GM18519 (cell line): ENCODE data around the gene KISS1R.
"Not testable (repeated sequence)": the region's sequence is repeated elsewhere in the genome, so short reads cannot be mapped to it uniquely, and the experiment has no call there.

Experiments used
- ATAC-seq: cut with Tn5 transposase; IDR thresholded peaks from one replicate; pipeline ENCODE4 v1.9.1; 2021; ENCODE audit warnings: mild to moderate bottlenecking, moderate library complexity; ENCODE audit not compliant: unreplicated experiment, low FRiP score

Gene KISS1R

DNA sequence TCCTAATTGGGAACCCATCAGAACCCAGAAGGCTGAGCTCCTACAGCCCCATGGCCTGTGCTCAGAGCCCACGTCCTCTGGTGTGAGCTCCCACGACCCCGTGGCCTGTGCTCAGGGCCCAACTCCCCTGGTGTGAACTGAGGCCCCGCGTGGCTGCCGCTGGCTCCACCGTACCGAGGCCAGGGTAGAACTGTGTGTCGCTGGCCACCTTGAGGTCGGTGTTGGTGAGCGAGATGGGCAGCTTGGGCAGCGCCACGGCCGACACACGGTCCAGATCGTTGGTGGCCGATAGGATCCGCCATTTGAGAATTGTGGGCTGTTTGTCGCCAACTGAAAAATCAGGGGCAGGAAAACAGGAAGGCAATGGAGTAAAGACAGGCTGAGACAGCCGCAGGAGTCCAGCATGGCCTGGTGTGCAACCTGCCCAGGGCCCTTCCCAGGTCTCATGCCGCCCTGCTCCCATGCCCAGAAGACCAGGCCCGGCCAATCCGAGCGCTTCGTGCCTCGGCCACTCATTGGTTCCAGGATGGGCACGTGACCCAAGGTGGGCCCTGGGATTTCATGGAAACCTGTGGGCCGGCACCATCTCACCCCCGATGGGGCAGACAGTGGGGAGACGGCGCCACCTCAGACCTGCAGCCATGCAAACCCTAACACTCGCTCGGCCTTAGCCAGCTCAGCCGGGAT, 35.6 kb upstream of the KISS1R start:
- ATAC-seq, result no peak

DNA sequence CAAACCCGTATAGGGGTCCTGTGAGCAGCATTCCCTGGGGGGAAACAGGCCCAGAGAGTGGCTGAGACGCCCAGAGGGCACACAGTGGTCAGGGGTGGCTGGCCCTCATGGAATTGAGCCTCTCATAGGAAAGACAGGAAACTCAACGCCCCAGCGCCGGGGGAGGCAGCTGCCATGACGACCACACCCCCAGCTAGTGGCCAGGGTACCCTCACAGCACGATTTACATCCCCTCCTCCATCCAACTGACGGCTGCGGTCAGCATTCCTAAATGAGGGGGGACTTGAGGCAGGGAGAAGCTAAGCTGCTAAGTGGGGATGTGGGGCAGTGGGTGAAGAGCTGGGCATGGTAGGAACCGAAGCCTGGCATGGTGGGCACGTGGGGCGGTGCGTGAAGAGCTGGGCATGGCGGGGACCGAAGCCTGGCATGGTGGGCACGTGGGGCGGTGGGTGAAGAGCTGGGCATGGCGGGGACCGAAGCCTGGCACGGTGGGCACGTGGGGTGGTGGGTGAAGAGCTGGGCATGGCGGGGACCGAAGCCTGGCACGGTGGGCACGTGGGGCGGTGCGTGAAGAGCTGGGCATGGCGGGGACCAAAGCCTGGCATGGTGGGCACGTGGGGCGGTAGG, 34.1 kb upstream of the KISS1R start:
- ATAC-seq, result no peak

DNA sequence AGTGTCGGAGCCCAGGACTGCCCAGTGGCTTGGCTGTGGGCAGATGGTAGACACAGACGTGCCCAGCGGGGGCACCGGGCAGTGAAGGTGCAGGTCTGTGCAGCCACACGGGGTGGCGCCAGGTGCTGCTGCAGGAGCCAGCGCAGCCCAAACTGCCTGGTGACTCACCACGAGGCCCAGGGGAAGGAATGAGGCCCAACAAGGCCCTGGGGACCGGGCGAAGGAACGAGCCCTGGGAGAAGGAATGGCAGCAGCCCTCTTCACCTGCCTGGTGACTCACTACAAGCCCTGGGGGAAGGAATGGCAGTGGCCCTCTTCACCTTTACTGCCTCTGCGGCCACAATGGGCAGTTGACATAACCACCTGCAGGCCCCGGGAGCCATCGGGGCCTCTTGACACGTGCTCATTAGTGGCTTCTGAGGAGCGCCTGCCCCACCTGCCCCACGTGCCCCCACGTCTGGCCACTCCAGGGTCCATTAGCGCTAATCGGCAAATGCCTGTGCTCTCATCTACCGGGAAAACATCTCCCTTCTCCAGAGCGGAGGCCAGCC, 33.4 kb upstream of the KISS1R start:
- ATAC-seq, result no peak

DNA sequence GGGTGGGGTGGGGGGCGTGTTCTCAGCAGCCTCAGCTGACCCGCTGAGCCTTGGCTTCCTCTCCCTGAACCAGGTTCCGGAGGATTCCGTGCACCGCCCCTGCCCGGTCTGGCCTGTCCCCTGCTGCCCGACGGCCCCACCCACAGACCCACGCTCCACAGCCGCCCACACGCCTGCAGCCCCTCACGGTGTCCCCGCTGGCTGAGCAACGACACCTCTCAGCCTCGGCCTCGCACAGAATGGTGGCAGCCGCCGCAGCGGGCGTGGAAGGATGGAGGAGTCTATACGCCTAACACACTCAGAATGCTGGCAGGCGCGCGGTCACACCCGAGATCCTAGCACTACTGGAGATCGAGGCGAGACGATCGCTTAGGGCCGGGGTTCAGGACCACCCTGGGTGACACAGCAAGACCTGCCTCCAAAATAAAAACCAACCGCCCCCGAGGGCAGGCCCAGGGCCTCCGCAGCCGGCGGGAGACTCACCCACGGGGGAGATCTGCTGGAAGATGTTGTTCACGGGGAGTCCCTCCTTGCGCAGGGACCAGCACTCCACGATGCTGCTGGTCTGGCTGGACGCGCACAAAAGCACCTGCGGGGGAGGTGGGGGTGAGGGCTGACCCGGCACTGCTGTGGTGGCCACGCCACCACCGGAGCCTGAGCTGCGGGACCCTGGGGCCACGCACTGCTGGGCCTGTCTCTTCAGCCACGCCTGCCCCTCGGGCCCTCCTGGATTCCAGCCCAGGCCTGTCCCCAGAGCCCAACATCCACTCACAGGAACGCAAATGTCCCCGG, 32.5 kb upstream of the KISS1R start:
- ATAC-seq, result no peak

DNA sequence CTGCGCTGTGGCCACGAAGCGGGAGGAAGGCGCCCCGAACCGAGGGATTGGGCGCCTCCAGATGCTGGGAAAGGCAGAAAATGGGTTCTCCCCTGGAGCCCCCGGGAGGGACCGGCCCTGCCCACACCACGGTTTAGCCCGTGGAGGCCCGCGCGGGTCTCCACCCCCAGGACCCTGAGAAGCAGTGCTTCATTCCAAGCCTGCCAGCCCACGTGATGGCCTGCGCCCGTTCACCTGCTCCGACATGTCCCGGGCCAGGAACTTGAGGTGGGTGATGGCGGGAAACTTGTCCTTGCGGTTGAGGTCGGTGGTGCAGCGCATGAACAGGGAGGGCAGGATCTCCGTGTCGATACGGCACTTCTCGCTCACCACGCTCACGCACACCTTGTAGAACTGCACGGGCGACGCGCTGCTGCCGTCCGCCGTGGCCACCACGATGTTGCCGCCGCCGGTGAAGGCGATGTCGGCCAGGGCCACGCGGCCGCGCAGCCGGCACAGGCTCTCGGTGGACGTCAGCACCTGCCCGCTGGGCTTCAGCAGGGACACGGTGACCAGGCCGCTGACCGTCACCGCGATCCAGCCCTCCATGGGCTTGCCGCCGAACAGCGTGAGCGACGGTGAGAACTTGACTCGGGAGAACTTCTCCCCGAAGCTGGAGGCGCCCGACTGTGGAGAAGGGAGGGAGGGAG, 31.5 kb upstream of the KISS1R start:
- no peak for ATAC-seq

DNA sequence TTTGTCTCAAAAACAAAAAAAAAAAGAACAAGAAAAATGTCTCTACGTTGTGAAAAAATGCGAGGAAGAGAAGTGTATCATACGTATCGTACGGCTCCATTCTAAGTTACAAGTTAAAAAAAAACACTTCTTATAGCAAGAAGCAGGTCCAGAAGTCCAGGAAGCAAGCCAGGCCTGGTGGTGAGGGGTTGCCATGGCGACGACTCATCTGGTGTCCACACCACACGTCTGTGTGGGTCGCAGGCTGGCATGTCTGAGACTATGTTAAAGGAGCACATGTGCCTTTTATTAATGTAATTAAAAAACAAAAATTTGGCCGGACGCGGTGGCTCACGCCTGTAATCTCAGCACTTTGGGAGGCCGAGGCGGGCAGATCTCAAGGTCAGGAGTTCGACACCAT, 30.1 kb upstream of the KISS1R start:
- ATAC-seq, result no peak

DNA sequence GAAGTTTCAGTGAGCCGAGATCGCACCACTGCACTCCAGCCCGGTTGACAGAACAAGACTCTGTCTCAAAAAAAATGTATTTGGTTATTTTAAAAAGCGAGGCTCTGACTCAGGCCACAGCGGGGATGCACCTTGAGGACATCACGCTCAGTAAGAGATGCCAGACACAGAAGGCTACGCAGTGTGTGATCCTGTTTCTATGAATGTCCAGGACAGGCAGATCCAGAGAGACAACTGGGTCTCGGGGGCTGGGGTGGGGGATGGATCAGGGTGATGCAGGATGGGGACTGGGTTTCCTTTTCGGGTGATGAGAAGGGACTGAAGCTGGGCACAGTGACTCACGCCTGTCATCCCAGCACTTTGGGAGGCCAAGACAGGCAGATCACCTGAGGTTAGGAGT, 29.5 kb upstream of the KISS1R start:
- ATAC-seq, result no peak

DNA sequence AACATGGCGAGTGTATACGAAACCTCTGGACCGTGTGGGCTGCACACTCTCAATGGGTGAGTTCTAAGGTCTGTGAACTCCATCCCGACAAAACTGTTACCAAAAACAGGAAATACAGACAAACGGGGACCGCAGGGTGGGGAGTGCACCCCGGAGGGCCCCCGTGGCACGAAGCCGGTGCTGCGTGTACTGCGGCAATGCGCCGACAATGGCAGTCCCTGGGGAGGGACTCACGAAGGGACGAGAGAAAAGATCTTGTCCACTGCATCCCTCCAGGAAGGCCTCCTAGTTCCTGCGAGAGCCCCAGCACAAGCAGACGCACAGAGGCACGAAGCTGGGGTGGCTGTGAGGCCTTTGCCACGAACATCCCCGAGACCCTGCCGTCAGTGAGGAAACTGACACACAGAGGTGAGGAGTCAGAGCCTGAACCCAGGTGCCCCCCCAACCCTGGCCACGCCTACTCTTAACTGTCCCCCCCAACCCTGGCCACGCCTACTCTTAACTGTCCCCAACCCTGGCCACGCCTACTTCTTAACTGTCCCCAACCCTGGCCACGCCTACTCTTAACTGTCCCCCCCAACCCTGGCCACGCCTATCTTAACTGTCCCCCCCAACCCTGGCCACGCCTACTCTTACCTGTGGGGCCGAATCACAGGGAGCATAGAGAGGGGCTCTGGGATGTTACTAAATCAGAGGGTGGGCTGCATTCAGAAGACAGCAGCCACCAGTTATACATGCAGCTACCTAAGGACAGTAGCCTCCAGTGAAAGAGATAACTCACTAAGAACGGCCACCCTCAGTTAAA, 28.4 kb upstream of the KISS1R start:
- ATAC-seq, result no peak

DNA sequence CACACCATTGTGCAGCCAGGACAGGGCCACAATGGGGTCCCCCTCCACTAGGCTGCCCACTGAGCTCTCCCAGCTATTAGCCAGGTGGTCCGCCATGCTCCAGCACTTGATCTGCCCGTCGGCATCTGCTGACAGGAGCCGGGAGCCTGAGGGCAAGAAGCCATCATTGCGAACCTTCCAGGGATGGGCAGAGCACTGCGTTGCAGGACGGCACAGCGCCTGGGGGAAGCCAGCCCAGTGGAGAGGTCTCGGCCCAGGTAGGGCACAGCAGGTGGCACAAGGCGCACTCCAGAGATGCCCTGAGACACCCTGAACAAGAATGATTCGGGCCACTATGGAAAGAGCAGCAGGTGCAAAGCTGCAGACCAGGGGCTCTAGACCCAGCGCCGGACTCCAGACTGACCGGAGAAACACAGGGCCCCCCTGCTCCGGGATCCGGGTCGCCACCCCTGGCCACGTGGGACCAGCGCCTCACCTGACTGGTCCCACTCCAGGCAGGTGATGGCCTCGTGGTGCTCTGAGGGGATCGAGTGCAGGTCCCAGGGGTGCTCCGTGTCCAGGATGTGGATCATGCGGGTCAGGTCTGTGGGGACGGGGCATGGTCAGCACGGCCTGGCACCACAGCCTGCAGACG, 27.4 kb upstream of the KISS1R start:
- ATAC-seq, result no peak

DNA sequence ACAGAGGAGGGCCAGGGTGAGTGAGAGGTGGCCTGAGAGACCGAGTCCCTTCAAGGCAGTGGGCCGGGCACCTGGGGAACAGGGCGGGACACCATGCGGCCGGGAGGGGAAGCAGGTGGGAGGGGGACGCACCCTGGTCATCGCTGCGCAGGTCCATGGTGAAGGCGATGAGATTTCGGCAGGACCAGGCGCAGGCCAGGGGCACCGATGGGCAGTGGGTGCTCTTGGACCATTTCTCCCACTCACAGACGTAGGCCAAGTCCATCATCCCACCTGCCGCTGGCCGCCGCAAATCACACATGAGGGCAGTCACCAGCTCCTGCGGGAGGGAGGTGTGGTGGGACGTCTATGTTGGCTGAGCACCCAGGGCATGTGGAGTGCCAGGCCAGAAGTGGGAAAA, 26.3 kb upstream of the KISS1R start:
- no peak for ATAC-seq

DNA sequence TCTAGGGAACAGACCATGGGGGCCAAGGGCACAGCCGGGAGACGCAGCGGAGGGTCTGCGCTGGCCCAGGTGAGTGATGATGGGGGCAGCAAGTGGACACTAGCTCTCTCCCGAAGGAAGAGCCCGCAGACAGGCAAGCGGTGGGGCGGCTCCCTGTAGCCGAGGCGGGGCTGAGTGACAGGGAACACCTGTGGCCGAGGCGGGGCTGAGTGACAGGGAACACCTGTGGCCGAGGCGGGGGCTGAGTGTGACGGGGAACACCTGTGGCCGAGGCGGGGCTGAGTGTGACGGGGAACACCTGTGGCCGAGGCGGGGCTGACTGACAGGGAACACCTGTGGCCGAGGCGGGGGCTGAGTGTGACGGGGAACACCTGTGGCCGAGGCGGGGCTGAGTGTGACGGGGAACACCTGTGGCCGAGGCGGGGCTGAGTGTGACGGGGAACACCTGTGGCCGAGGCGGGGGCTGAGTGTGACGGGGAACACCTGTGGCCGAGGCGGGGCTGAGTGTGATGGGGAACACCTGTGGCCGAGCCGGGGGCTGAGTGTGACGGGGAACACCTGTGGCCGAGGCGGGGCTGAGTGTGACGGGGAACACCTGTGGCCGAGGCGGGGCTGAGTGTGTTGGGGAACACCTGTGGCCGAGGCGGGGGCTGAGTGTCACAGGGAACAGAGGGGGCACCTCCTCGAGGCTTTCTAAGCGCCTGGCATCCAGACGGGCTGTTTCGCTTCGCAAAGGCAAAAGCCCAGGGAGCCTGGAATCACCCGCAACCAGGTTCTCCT, 25.5 kb upstream of the KISS1R start:
- not testable (repeated sequence) for ATAC-seq

DNA sequence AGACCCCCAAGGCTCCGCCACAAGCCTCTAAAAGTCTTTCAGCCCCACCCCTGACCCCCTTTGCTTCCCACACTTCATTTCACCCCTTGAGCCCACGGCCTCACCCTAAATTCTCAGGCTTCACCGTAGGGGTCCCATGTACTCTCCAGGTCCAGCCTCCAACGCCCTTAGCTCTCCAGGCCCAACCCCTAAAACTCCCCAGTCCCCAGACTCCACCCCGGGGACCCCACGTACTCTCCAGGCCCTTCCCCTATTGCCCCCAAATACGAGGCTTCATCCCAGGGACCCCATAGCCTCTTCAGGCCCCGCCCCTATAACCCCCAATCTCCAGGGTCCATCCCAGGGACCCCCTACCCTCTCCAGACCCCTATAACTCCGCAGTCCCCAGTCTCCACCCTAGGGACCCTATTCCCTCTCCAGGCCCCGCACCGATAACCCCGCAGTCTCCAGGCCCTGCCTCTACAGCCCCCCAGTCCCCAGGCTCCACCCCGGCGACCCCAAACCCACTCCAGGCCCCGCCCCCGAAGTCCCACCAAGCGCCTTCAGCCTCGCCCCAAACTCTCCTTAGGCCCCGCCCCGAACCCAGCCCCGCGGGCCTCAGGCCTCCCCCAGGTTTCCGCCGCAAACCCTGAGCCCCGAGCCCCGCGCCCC, 24.8 kb upstream of the KISS1R start:
- ATAC-seq, result peak; percentile 7

DNA sequence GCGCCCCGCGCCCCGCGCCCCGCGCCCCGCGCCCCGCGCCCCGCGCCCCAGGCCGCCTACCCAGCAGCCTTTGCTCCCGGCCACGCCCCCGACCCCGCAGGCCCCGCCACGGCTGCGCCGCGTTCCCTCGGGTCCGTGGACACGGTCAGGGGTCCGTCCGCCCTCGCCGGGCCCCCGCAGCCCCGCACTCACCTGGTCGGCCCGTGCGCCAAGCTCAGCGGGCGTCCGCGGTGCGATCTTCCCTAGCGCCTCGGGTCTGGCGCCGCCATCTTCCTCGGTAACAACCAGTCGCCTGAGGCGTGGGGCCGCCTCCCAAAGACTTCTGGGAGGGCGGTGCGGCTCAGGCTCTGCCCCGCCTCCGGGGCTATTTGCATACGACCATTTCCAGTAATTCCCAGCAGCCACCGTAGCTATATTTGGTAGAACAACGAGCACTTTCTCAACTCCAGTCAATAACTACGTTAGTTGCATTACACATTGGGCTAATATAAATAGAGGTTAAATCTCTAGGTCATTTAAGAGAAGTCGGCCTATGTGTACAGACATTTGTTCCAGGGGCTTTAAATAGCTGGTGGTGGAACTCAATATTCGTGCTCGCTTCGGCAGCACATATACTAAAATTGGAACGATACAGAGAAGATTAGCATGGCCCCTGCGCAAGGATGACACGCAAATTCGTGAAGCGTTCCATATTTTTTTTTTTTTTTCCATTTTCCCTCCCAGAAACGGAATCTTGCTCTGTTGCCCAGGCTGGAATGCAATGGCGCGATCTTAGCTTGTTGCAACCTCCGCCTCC, 24.0 kb upstream of the KISS1R start, which contains the start of the genes MED16 and RNU6-9:
TSS of gene MED16 (minus strand) at position 294 of the 796 bp plus-strand sequence. CDS start 2,056 bp downstream, outside the sequence.
TSS of gene RNU6-9 (plus strand) at position 591 of the 796 bp plus-strand sequence.
- peak; percentile 60 for ATAC-seq

DNA sequence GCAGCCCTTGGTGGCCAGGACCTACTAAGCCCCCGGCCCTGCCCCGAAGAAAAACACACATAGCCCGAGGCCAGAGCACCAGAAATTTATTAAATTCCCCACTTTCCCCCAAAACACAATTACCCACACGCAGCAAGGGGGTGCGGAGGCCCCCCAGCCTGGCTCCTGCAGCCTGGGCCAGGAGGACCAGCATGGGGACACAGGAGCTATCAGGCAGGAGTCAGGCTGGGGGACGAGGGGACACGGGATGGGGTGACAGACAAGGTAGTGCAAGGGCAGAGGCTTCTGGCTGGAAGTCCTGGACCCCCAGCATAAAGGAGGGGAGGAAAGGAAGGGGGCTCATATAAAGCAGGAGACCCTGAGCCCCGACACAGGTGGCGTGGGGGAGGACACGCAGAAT, 20.7 kb upstream of the KISS1R start:
- ATAC-seq, result no peak

DNA sequence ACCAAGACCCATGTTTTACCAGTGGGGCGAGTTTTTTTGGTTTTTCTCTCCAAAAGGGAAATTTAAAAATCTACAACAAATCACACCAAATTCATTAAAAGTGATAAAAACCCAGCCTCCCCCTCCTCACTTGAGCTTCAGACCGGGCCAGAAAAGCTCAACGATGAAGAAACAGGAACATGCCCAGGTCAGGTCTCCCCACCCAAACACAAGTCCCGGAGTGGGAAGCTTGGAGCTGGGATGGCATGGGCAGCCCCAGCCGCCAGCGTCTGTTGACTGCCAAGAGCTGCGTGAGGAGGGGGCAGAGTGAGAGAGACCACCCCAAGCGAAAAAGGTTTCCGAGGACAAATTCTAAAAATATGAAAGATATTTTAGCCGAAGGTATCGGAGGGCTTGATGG, 20.1 kb upstream of the KISS1R start:
- no peak for ATAC-seq

DNA sequence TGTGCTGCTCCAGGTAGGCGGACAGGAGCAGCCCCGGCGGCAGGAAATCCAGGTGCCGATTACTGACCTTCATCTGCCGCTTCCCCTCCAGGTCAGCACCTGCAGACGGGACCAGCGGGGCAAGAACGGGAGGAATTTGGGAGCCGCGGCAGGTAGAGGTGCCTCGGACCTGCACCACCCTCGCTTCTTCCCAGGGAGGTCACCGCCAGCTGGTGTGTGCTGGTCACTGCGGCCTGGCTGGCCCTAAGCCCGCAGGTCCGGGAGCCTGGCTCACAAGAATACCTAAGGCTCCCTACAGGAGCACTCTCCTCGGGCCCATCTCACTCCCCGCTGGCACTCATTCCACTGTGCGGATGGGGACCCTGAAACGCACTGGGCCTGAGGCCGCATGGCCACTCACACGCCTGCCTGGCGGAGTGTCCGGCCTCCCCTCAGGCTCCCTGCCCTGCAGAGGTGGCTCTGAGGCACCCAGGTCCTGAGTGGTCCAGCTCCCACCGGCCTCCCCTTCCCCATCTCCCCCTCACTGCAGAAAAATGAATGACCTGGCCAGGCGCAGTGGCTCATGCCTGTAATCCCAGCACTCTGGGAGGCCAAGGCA, 19.6 kb upstream of the KISS1R start:
- ATAC-seq, result no peak

DNA sequence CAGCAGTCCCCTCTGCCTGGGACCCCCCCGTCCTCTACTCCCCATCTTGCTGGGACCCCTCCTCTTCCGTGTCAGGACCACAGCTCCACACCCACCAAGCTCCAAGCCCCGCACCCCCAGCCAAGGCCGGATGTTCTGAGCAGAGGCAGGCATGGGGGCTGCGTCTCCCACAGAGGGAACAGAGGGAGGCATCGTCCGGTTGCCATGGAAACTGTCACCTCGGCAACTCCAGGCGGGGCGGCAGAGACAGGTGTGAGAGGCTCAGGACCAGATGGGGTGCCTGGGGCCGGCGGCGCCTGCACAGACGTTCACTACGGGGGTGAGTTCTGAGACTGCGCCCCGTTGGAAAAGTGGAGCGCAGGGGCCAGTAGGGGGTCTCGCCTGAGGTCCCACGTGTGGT, 18.5 kb upstream of the KISS1R start:
- no peak for ATAC-seq
